Smooth muscle cell (in vitro differentiated cells): ENCODE results near the gene FEM1B. TPM values are rescaled to one million over a fixed set of nuclear protein-coding genes. Genes with fewer than 3 reads are reported as not detected.

Source experiments
- DNase-seq: peaks from one replicate; lab custom pipeline; 2025; ENCODE audit not compliant: unreplicated experiment; lab: John Stamatoyannopoulos, UW
- H2AFZ ChIP-seq: fragments of 200-600 bp; sonication (generic); 2 replicates; pipeline ENCODE4 v1.6.0; 2016; ENCODE audit warnings: antibody characterized with exemption, low read depth, mild to moderate bottlenecking
- H3F3A ChIP-seq: fragments of 200-600 bp; sonication (generic); 2 replicates; pipeline ENCODE4 v1.6.0; 2017; ENCODE audit warnings: antibody characterized with exemption, low read depth
- H3K27ac ChIP-seq: fragments of 200-600 bp; sonication (generic); 2 replicates; pipeline ENCODE4 v1.5.1; 2016; ENCODE audit warnings: low read depth, mild to moderate bottlenecking
- H3K27me3 ChIP-seq: fragments of 200-600 bp; sonication (generic); 2 replicates; pipeline ENCODE4 v1.6.1; 2016; ENCODE audit warnings: low read depth, mild to moderate bottlenecking
- H3K36me3 ChIP-seq: fragments of 200-600 bp; sonication (generic); 2 replicates; pipeline ENCODE4 v1.5.1; 2016; ENCODE audit warnings: low read depth
- H3K4me1 ChIP-seq: fragments of 200-600 bp; sonication (generic); 2 replicates; pipeline ENCODE4 v1.5.1; 2016; ENCODE audit warnings: low read depth
- H3K4me2 ChIP-seq: fragments of 200-600 bp; sonication (generic); 2 replicates; pipeline ENCODE4 v1.6.0; 2016; ENCODE audit warnings: mild to moderate bottlenecking
- H3K4me3 ChIP-seq: fragments of 200-600 bp; sonication (generic); 2 replicates; pipeline ENCODE4 v1.5.1; 2016; ENCODE audit warnings: mild to moderate bottlenecking
- H3K79me2 ChIP-seq: fragments of 200-600 bp; sonication (generic); 2 replicates; pipeline ENCODE4 v1.6.0; 2016; ENCODE audit warnings: low read depth, mild to moderate bottlenecking
- H3K9ac ChIP-seq: fragments of 200-600 bp; sonication (generic); 2 replicates; pipeline ENCODE4 v1.6.0; 2016; ENCODE audit warnings: low read depth
- H3K9me3 ChIP-seq: fragments of 200-600 bp; sonication (generic); replicated peaks from 2 replicates; pipeline ENCODE4 v1.5.1; 2016; ENCODE audit warnings: low read depth
- H4K20me1 ChIP-seq: fragments of 200-600 bp; sonication (generic); 2 replicates; pipeline ENCODE4 v1.6.0; 2016; ENCODE audit warnings: low read depth
- WGBS: methylation state at CpG from one replicate; pipeline ENCODE4 v1.1.7; 2016; ENCODE audit warnings: low lambda C conversion rate; 5-methylcytosine and 5-hydroxymethylcytosine counted together
- polyA plus RNA-seq: library from polyadenylated mRNA; unstranded; fragments of >200 nt; fragmentation: Nextera tagmentation; extraction: Ambion mirVana; gene quantifications from 2 replicates; pipeline ENCODE4 v1.2.1, GENCODE V29; 2016
- total RNA-seq: library from RNA; depleted of rRNA; stranded (reverse); fragments of >200 nt; gene quantifications from 2 replicates; pipeline ENCODE4 v1.2.3, GENCODE V29; 2014
- TF ChIP-seq, protein P1 (sequence below): fragments of 200-600 bp; sonication (generic); IDR thresholded peaks from 2 replicates; pipeline ENCODE4 v1.5.1; 2017; ENCODE audit warnings: borderline replicate concordance, mild to moderate bottlenecking, antibody characterized with exemption; ENCODE audit not compliant: insufficient read depth, poor library complexity, severe bottlenecking

The FEM1B gene
- total and polyA plus RNA-seq, 2 experiments from 2014 or later, result 13.0 to 41.4 TPM

DNA sequence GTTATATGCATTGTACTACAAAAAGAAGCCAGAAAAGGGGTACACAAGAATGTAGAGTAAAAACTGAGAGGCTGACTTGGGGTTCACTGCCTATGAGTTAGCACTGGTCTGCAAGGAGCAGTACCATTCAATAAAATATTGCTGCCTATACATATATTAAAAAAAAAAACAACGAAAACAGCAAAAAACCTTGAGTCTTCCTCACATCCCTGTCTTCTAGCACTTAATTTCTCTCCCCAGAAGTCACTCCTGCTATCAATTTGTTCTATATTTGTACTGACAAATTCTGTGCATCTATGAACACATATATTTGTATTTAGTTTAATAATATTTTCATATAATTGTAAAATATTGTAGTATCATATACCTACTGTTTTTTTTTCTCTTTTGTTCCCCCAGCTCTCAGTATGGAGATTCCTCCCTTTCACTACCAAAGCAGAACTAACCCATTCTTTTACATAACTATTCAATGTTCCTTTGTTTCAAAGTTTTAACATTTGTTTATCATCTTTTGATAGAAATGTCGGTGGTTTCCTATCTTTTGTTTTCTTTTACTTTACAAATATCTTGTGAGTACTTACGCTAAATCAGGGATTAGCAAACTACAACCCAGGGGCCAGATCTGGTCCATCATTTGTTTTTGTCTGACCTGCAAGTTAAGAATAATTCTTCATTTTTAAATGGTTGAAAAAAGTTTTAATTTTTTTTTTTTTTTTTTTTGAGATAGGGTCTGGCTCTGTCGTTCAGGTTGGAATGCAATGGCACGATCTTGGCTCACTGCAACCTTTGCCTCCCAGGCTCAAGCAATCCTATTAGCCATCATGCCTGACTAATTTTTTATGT, 14.8 kb upstream of the FEM1B start:
- Histone ChIP-seq H3K4me1 (no peaks in the 10 kb centered on the region), H3K9me3 (no peaks in the 10 kb centered on the region), H3K27me3 (no peaks in the 10 kb centered on the region), H2AFZ (no peak overlapping the region), H3K36me3 (no peaks in the 10 kb centered on the region), H4K20me1 (no peaks in the 10 kb centered on the region), H3K4me2 (no peak overlapping the region), H3K9ac (no peak overlapping the region), H3K4me3 (no peak overlapping the region), H3K27ac (no peak overlapping the region), H3F3A (no peaks in the 10 kb centered on the region), H3K79me2 (no peaks in the 10 kb centered on the region)
- WGBS, result 56% methylated on average over 5 of the region's 5 CpGs
- DNase-seq, result no peak
- TF ChIP-seq, protein P1, sequence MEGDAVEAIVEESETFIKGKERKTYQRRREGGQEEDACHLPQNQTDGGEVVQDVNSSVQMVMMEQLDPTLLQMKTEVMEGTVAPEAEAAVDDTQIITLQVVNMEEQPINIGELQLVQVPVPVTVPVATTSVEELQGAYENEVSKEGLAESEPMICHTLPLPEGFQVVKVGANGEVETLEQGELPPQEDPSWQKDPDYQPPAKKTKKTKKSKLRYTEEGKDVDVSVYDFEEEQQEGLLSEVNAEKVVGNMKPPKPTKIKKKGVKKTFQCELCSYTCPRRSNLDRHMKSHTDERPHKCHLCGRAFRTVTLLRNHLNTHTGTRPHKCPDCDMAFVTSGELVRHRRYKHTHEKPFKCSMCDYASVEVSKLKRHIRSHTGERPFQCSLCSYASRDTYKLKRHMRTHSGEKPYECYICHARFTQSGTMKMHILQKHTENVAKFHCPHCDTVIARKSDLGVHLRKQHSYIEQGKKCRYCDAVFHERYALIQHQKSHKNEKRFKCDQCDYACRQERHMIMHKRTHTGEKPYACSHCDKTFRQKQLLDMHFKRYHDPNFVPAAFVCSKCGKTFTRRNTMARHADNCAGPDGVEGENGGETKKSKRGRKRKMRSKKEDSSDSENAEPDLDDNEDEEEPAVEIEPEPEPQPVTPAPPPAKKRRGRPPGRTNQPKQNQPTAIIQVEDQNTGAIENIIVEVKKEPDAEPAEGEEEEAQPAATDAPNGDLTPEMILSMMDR, result no peak

DNA sequence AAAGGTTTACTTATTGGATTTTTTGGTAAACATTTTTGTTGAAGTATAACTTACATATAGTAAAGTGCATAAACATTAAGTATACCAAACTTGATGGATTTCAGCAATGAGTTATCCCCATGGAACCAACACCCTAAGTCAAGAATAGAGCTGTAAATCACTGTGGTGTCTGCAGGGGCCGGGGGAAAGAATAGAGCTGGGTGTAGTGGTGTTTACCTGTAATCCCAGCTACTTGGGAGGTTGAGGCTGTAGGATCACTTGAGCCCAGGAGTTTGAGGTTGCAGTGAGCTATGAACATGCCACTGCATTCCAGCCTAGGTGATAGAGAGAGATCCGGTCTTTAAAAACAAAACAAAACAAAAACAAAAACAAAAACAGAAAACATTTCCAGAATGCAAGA, 13.3 kb upstream of the FEM1B start:
- H3K4me1 ChIP-seq, result no peaks in the 10 kb centered on the region
- H3K9ac ChIP-seq, result no peak overlapping the region
- no peaks in the 10 kb centered on the region for H4K20me1 ChIP-seq
- H3K27ac ChIP-seq, result no peak overlapping the region
- no peak overlapping the region for H3K4me3 ChIP-seq
- no peaks in the 10 kb centered on the region for H3F3A ChIP-seq
- no peak overlapping the region for H3K4me2 ChIP-seq
- no peaks in the 10 kb centered on the region for H3K9me3 ChIP-seq
- no peak overlapping the region for H2AFZ ChIP-seq
- no peaks in the 10 kb centered on the region for H3K27me3 ChIP-seq
- H3K36me3 ChIP-seq, result no peaks in the 10 kb centered on the region
- DNase-seq, result no peak
- no peaks in the 10 kb centered on the region for H3K79me2 ChIP-seq
- WGBS, result 43% methylated on average over 2 of the region's 2 CpGs
- TF ChIP-seq, protein P1, result no peak

DNA sequence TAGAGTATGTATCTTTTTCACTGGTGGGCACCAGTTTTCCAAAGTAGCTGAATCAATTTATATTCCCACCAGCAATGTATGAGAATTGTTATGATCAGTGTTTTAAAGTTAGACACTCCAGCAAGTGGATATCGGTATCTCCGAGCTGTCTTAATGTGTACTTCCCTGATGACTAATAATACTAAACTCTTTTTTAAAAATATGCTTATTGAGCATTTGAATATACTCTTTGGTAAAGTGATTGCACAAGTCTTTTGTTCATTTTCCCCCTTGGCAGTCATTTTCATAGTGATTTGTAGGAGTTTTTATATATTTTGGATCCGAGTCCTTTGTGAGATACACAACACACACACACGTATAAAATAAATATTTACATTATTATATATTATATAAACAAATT, 12.5 kb upstream of the FEM1B start:
- Histone ChIP-seq H4K20me1 (no peaks in the 10 kb centered on the region), H3K4me3 (no peak overlapping the region), H3F3A (no peaks in the 10 kb centered on the region), H2AFZ (no peak overlapping the region), H3K9ac (no peak overlapping the region), H3K27me3 (no peaks in the 10 kb centered on the region), H3K27ac (no peak overlapping the region), H3K4me2 (no peak overlapping the region), H3K79me2 (no peaks in the 10 kb centered on the region), H3K36me3 (no peaks in the 10 kb centered on the region), H3K4me1 (no peaks in the 10 kb centered on the region), H3K9me3 (no peaks in the 10 kb centered on the region)
- TF ChIP-seq, protein P1, result no peak
- no peak for DNase-seq
- 93% methylated on average over 4 of the region's 4 CpGs for WGBS

DNA sequence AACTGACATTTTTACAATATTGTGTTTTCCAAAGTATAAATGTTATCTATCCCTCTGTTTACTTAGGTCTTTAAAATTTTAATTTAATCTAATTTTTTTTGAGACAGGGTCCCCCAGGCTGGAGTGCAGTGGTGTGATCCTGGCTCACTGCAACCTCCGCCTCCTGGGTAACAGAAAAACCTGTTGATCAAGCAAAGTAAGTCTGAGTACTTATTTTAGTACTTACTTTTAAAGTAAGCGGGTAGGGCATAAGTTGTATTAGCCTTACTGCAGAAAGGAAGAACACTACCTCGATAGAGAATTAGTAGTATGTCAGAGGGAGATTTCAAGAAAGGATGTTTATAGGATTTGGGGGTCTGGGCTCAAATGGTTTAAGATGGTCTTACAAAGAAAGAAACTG, 11.9 kb upstream of the FEM1B start:
- H3F3A ChIP-seq, result no peaks in the 10 kb centered on the region
- TF ChIP-seq, protein P1, result no peak
- H3K9me3 ChIP-seq, result no peaks in the 10 kb centered on the region
- no peak overlapping the region for H2AFZ ChIP-seq
- H4K20me1 ChIP-seq, result no peaks in the 10 kb centered on the region
- H3K79me2 ChIP-seq, result no peaks in the 10 kb centered on the region
- no peak overlapping the region for H3K4me3 ChIP-seq
- H3K27me3 ChIP-seq, result no peaks in the 10 kb centered on the region
- WGBS, result 72% methylated on average over 3 of the region's 3 CpGs
- H3K4me2 ChIP-seq, result no peak overlapping the region
- H3K9ac ChIP-seq, result no peak overlapping the region
- no peaks in the 10 kb centered on the region for H3K4me1 ChIP-seq
- no peak for DNase-seq
- H3K36me3 ChIP-seq, result no peaks in the 10 kb centered on the region
- no peak overlapping the region for H3K27ac ChIP-seq
